ENCODE results near the gene EBF3. TPM values are rescaled to one million over a fixed set of nuclear protein-coding genes. Genes with fewer than 3 reads are reported as not detected.

EBF3 gene
- total RNA-seq, 1 donor from 2014 or later: 0.82 TPM

- DNase-seq (ENCODE audit: low spot score in 2 of 2) (no peak), FAIRE-seq (no peak)
These were observed 14.7 kb downstream of the EBF3 start for GRCh38 chr10:129949411-129949810.

GRCh38 chr10:129946859-129947258 lies 17.2 kb downstream of the EBF3 start:
- no peak for FAIRE-seq
- DNase-seq (ENCODE audit: low spot score in 2 of 2): no peak

- DNase-seq (ENCODE audit: low spot score in 2 of 2) (no peak), FAIRE-seq (no peak)
These were observed 17.9 kb downstream of the EBF3 start for GRCh38 chr10:129945941-129946760.

GRCh38 chr10:129945526-129945925 lies 18.5 kb downstream of the EBF3 start:
- DNase-seq (ENCODE audit: low spot score in 2 of 2) (no peak), FAIRE-seq (no peak)

GRCh38 chr10:129945064-129945463 lies 19.0 kb downstream of the EBF3 start:
- DNase-seq (ENCODE audit: low spot score in 2 of 2) (no peak), FAIRE-seq (no peak)

- DNase-seq (ENCODE audit: low spot score in 2 of 2) (no peak), FAIRE-seq (no peak)
These were observed 19.6 kb downstream of the EBF3 start for GRCh38 chr10:129944456-129944855.

GRCh38 chr10:129942936-129943715 lies 20.9 kb downstream of the EBF3 start:
- no peak for FAIRE-seq

GRCh38 chr10:129942391-129942790 lies 21.7 kb downstream of the EBF3 start:
- no peak for DNase-seq (ENCODE audit: low spot score in 2 of 2)
- FAIRE-seq: no peak

More at GRCh38 chr10:129942936-129943715, 20.9 kb downstream of the EBF3 start:
- no peak for DNase-seq (ENCODE audit: low spot score in 2 of 2)

- DNase-seq (ENCODE audit: low spot score in 2 of 2) (no peak), FAIRE-seq (no peak)
These were observed 22.1 kb downstream of the EBF3 start for GRCh38 chr10:129942019-129942277.

- FAIRE-seq (no peak), DNase-seq (ENCODE audit: low spot score in 2 of 2) (no peak)
These were observed 22.7 kb downstream of the EBF3 start for GRCh38 chr10:129941199-129942018.

- FAIRE-seq (no peak), DNase-seq (ENCODE audit: low spot score in 2 of 2) (no peak)
These were observed 23.4 kb downstream of the EBF3 start for GRCh38 chr10:129940617-129941198.

- DNase-seq (ENCODE audit: low spot score in 2 of 2) (no peak), FAIRE-seq (no peak)
These were observed 24.4 kb downstream of the EBF3 start for GRCh38 chr10:129939416-129940275.

- FAIRE-seq: no peak
- no peak for DNase-seq (ENCODE audit: low spot score in 2 of 2)
These were observed 25.6 kb downstream of the EBF3 start for GRCh38 chr10:129938460-129938859.

GRCh38 chr10:129937351-129937751 lies 26.7 kb downstream of the EBF3 start:
- FAIRE-seq (no peak), DNase-seq (ENCODE audit: low spot score in 2 of 2) (no peak)

- DNase-seq (ENCODE audit: low spot score in 2 of 2) (no peak), FAIRE-seq (no peak)
These were observed 27.2 kb downstream of the EBF3 start for GRCh38 chr10:129936923-129937300.

- no peak for DNase-seq (ENCODE audit: low spot score in 2 of 2)
- no peak for FAIRE-seq
These were observed 27.7 kb downstream of the EBF3 start for GRCh38 chr10:129936266-129936922.

- FAIRE-seq: no peak
- no peak for DNase-seq (ENCODE audit: low spot score in 2 of 2)
These were observed 28.3 kb downstream of the EBF3 start for GRCh38 chr10:129935867-129936152.

GRCh38 chr10:129935102-129935866 lies 28.8 kb downstream of the EBF3 start:
- FAIRE-seq (no peak), DNase-seq (ENCODE audit: low spot score in 2 of 2) (no peak)
